ENCODE data around the gene CCDC82.
"Not testable (repeated sequence)": the region's sequence is repeated elsewhere in the genome, so short reads cannot be mapped to it uniquely, and the experiment has no call there.

The CCDC82 gene

GRCh38 chr11:96389720-96390487 is at the start of gene CCDC82, which contains the start of gene JRKL:
Gene CCDC82, minus strand, starts transcription at chr11:96389912. Its CDS starts 5,165 bp downstream, at chr11:96384747.
Gene JRKL, plus strand, starts transcription at chr11:96390013. Its CDS starts 637 bp downstream, at chr11:96390650.
- DNase-seq = peak; percentile 93

GRCh38 chr11:96432654-96433053 is 42.9 kb upstream of the CCDC82 start:
- not testable (repeated sequence) for DNase-seq

- no peak for DNase-seq
Observed at GRCh38 chr11:96430668-96431067, 41.0 kb upstream of the CCDC82 start.

DNA sequence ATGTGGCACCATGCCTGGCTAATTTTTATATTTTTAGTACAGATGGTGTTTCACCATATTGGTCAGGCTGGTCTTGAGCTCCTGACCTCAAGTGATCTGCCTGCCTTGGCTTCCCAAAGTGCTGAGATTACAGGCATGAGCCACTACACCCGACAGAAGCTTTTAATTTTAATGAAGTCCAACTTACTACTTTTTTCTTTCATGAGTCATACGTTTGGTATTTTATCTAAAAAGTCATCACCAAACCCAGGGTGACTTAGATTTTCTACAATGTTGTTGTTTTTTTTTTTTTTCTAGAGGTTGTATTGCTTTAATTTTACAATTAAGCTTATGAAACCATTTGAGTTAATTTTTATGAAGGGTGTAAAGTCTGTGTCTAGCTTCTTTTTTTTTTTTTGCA is 35.0 kb upstream of the CCDC82 start:
- DNase-seq = no peak

DNA sequence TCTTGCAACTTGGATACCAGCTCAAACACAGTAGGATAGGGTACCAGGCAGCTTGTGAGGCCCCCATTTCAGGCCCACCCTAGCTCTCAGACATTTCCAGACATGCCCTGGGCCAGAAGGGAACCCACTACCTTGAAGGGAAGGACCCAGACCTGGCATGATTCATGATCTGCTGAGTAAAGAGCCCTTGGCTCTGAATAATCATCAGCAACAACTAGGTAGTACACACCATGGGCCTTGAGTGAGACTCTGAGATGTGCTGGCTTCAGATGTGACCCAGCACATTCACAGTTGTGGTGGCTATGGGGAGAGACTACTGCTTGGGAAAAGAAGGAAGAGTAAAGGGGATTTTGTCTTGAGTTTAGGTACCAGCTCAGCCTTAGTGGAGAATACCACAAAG is 23.7 kb upstream of the CCDC82 start:
- no peak for DNase-seq

DNA sequence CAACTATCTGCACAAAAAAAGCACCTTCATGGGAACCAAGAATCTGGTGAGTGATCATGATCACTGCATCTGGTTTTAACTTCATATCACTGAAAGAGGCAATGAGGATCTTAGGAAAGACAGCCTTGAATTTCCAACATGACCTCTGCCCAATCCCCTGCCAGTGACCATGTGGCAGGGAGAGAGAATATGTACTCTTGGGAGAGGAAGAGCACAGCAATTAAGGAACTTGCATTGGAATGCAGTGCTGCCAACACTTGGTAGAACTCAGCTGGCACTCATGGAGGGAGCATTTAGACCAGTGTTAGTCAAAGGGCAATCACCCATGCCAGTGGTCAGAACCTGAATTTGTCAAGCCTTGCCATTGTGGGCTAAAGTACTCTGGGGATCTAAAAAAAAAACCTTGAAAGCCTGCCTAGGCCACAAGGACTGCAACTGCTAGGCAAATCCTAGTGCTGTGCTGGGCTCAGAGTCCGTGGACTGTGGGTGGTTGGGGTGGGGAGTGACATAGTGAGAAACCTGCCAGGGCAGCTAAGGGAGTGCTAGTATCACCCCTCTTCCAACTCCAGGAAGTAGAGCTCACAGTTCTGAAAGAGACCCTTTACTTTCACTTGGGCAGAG is 23.2 kb upstream of the CCDC82 start:
- DNase-seq = no peak

GRCh38 chr11:96411412-96411811 is 21.7 kb upstream of the CCDC82 start:
- DNase-seq = not testable (repeated sequence)

DNA sequence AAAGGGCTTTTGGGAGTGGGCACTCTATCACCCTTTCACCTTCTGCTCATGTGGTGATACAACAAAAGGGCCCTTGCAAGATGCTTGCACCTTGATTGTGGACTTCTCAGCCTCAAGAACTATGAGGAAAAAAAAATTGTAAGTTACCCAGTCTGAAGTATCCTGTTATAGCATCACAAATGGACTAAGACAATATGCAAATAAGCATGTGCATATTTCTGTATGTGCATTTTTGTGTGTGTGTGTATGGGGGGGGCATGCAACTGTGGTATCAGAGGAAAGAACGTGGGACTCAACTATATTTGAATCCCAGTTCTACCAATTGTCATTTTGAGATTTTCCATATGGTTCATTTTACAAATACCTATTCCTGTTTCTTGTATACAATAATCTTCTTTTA is 11.0 kb upstream of the CCDC82 start:
- no peak for DNase-seq

DNA sequence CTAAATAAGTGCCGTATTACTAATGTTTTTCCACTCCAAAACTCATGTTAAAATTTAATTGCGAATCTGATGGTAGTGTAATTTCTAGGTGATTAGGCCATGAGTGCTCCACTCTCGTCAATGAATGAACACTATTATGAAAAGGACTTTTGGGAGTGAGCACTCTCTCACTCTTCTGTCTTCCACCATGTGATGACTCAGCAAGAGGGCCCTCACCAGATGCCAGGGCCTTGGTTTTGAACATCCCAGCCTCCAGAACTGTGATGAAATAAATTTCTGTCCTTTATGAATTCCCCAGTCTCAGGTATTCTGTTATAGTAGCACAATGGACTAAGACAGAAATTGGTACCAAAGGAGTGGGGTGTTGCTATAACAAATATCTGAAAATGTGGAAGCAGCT is 8.2 kb upstream of the CCDC82 start:
- no peak for DNase-seq

GRCh38 chr11:96396637-96397036 is 6.9 kb upstream of the CCDC82 start:
- no peak for DNase-seq

DNA sequence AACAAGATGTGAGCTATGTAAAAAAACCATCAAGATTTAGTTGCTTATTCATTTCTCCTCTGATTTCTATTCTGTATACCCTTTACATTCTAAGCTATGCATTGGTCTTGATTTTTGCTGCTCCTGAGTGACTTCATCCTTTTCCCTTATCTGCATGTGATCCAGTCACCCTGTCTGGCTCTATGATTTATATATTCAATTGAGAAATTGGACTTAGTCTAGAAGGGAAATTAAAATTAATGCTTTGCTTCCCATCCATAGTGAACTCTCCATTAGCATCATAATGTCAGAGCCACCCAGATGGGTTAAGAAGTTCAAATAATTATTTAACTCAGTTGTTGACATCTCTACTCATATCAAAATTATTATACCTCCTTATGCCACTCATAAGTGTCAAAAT is 5.1 kb upstream of the CCDC82 start:
- DNase-seq = no peak

- peak; percentile 57 to 63 for DNase-seq
Observed at GRCh38 chr11:96393753-96394348, 4.1 kb upstream of the CCDC82 start.

GRCh38 chr11:96391698-96392307 is 2.1 kb upstream of the CCDC82 start:
- no peak for DNase-seq

- DNase-seq = peak in 1 of 2 experiments; percentile 40
Observed at GRCh38 chr11:96390488-96390792, 728 bp upstream of the CCDC82 start.

GRCh38 chr11:96388891-96389719 is 607 bp downstream of the CCDC82 start:
- DNase-seq = peak; percentile 67 to 82

DNA sequence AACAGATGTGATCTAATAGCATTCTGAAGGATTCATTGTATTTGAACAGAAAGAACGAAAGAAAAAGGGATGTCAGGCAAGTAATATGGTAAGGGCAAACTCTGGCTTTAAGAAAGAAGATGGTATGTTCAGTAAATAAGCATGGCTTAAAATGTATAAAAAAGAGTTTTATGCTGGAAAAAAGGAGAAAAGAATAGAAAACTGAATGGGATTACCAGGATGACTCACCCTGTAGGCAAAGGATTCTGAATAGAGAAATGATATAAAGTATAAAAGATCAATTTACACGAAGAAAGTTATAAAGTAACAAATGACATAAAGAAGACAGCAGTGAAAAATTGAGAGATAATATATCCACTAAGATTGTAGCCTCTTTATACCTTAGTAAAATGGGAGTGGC is 4.5 kb downstream of the CCDC82 start:
- no peak for DNase-seq

- DNase-seq = no peak
Observed at GRCh38 chr11:96384156-96384555, 5.6 kb downstream of the CCDC82 start.

GRCh38 chr11:96376796-96377195 is 12.9 kb downstream of the CCDC82 start:
- DNase-seq = no peak

DNA sequence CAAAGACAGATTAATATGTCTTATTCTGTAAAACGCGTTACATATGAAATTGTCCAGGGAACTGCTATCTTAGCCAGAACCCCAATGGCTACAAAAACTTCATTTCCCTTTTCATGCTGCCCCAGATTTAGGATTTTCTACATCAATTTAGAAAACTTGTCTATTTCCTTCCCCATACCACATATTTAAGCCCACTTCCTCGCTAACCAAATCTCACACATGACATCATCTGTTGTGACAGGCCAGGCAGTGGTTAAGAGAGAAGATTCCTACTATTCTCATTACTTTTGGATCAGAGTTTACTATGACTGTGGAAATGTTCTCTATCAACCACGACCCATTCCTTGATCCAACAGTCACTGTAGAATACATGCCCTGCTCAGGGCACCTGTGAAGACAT is 15.9 kb downstream of the CCDC82 start:
- DNase-seq = peak; percentile 19 to 23

DNA sequence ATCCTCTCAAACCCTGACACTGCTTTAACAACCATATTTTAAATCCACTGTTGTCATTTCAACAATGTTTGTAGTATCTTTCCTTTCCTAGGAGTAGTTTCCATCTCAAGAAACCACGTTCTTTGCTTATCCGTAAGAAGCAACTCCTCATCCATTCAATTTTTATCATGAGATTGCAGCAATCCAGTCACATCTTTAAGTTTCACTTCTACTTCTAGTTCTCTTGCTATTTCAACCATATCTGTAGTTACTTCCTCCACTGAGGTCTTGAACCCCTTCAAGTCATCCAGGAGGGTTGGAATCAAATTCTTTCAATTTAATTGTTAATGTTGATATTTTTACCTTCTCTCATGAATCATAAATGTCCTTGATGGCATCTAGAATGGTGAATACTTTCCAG is 22.4 kb downstream of the CCDC82 start:
- no peak for DNase-seq

DNA sequence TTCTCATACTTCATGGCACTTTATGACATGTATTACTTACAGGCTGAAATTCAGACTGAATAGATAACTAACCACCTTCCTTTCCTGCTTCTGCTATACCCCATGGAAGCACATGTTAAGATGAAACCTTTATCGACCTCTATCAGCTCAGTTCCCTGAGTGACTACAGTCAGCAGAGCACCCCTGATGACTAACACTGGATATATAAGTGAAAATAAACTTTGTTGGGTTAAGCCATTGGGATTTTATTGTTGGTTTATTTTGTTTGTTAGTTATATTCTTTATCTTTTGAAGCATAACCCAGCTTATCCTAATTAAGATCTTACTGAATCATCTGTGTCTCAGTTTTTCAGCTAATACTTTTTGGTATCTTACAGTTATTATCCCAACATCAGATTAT is 23.7 kb downstream of the CCDC82 start:
- no peak for DNase-seq

- DNase-seq = no peak
Observed at GRCh38 chr11:96365493-96365892, 24.2 kb downstream of the CCDC82 start.

DNA sequence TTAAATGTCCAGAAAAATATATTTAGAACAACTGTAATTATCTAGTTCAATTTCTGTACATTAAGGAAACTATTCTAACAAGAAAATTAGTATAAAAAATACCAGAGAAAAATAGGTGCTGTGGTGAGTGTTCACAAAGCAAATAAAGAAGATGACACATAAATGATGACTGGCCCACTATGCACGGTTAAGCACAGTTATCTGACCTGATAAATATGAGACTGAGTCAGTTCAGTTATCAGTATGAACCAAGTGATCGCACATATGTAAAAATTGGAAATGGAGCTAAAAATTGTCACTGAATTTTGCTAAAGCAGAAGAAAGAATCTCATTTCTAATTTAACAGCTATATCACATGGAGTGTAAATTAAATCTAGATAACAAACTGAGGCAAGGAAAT is 27.9 kb downstream of the CCDC82 start:
- DNase-seq = no peak

Data from Kasumi-1 (cell line).